ENCODE data around the gene FUT1.

The FUT1 gene

DNA sequence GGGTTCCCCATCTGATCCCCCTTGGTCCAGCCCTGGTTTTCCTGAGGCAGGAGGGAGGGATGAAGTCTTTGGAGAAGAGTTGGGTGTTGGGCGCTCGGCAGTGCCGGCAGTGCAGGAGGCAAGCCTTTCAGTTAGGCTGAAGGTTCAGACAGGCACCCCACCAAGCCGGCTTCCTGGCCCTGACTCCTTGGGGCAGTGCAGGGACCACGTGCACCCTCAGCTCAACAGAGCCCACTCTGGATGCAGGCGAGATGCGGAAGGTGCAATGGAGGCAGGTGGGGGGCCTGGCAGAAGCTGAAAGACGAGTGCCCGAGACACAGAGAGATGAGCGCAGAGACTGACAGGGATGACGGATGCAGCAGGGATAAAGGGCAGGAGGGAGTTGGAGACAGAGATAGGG is 44.0 kb downstream of the FUT1 start:
- FAIRE-seq (no peak), DNase-seq (ENCODE audit: insufficient read length, low spot score) (no peak)
- TF ChIP-seq POLR2A (IDR thresholded peaks at IDR 0.05; ENCODE audit: low read depth, low read length), result no peak

- FAIRE-seq (no peak), DNase-seq (ENCODE audit: insufficient read length, low spot score) (no peak)
- no peak for TF ChIP-seq POLR2A (IDR thresholded peaks at IDR 0.05; ENCODE audit: low read depth, low read length)
These were observed 47.0 kb downstream of the FUT1 start for GRCh38 chr19:48705431-48705830.

- no peak for DNase-seq (ENCODE audit: insufficient read length, low spot score)
- no peak for FAIRE-seq
- no peak for TF ChIP-seq POLR2A (IDR thresholded peaks at IDR 0.05; ENCODE audit: low read depth, low read length)
These were observed 49.1 kb downstream of the FUT1 start for GRCh38 chr19:48703316-48703715.

DNA sequence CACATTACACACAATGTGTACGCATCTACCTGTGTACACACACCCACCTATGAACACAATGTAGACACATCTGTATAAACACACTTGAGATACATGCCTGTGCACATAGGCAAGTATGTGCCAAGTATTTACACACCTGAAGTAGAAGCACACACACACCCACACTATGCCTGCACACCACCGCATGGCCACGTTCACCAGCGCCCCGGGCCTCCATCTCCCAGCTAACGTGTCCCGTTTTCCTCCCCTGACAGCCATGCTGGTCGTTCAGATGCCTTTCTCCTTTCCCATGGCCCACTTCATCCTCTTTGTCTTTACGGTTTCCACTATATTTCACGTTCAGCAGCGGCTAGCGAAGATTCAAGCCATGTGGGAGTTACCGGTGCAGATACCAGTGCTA is 49.7 kb downstream of the FUT1 start:
- TF ChIP-seq POLR2A (IDR thresholded peaks at IDR 0.05; ENCODE audit: low read depth, low read length), result no peak
- FAIRE-seq, result no peak
- DNase-seq (ENCODE audit: insufficient read length, low spot score), result no peak

DNA sequence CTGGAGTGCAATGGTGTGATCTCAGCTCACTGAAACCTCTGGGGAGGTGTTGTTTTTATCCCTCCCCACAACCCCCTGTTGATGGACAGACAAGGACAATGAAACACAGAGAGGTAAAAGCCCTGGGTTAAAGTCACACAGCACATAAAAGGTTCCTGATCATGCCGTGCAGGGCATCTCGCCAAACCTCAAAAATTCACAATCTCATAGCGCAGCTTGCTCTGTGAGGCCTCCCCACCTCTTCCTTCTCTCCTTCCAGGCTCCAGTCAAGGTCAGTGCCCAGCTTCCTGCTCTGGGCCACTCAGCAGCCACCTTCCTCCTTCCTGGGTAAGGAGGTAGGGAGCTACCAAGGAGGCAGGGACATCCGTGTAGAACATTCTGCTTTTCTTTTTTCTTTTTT is 54.4 kb downstream of the FUT1 start:
- DNase-seq (ENCODE audit: insufficient read length, low spot score) (peak; percentile 65), FAIRE-seq (peak; percentile 83)
- TF ChIP-seq POLR2A (IDR thresholded peaks at IDR 0.05; ENCODE audit: low read depth, low read length), result no peak

Measured in H54 (cell line).